ENCODE data around the gene P2RX4. TPM values are rescaled to one million over a fixed set of nuclear protein-coding genes. Genes with fewer than 3 reads are reported as not detected.

Gene P2RX4
- total RNA-seq, 1 donor = 9.1 TPM

- TF ChIP-seq CTCF (IDR thresholded peaks at IDR 0.05; ENCODE audit: insufficient read depth, low read length) = no peak
- DNase-seq (ENCODE audit: low read depth) = peak; percentile 34
- H3K4me3 ChIP-seq (ENCODE audit: low read depth, low read length) = no peak overlapping the region
Observed at GRCh38 chr12:121214166-121214777, 4.3 kb downstream of the P2RX4 start.

- no peak for TF ChIP-seq CTCF (IDR thresholded peaks at IDR 0.05; ENCODE audit: insufficient read depth, low read length)
- no peak overlapping the region for H3K4me3 ChIP-seq (ENCODE audit: low read depth, low read length)
- DNase-seq (ENCODE audit: low read depth) = peak; percentile 87
Observed at GRCh38 chr12:121214855-121215745, 5.2 kb downstream of the P2RX4 start.

- DNase-seq (ENCODE audit: low read depth) = no peak
- TF ChIP-seq CTCF (IDR thresholded peaks at IDR 0.05; ENCODE audit: insufficient read depth, low read length) = no peak
- H3K4me3 ChIP-seq (ENCODE audit: low read depth, low read length) = no peak overlapping the region
Observed at GRCh38 chr12:121216102-121216501, 6.2 kb downstream of the P2RX4 start.

GRCh38 chr12:121217063-121217462 is 7.1 kb downstream of the P2RX4 start:
- H3K4me3 ChIP-seq (ENCODE audit: low read depth, low read length) = no peak overlapping the region
- TF ChIP-seq CTCF (IDR thresholded peaks at IDR 0.05; ENCODE audit: insufficient read depth, low read length) = no peak
- DNase-seq (ENCODE audit: low read depth) = no peak

GRCh38 chr12:121217761-121218160 is 7.8 kb downstream of the P2RX4 start:
- TF ChIP-seq CTCF (IDR thresholded peaks at IDR 0.05; ENCODE audit: insufficient read depth, low read length) = no peak
- no peak for DNase-seq (ENCODE audit: low read depth)
- no peak overlapping the region for H3K4me3 ChIP-seq (ENCODE audit: low read depth, low read length)

- TF ChIP-seq CTCF (IDR thresholded peaks at IDR 0.05; ENCODE audit: insufficient read depth, low read length) = no peak
- H3K4me3 ChIP-seq (ENCODE audit: low read depth, low read length) = no peak overlapping the region
- no peak for DNase-seq (ENCODE audit: low read depth)
Observed at GRCh38 chr12:121218588-121219352, 8.8 kb downstream of the P2RX4 start.
